DMS53 treated with DMSO at 0.1 percent for 48 hours (cell line): ENCODE results near the gene XPNPEP2.

Source experiments
- DNase-seq: peaks from one replicate; lab custom pipeline; 2025; ENCODE audit not compliant: unreplicated experiment; lab: John Stamatoyannopoulos, UW

The XPNPEP2 gene

DNA sequence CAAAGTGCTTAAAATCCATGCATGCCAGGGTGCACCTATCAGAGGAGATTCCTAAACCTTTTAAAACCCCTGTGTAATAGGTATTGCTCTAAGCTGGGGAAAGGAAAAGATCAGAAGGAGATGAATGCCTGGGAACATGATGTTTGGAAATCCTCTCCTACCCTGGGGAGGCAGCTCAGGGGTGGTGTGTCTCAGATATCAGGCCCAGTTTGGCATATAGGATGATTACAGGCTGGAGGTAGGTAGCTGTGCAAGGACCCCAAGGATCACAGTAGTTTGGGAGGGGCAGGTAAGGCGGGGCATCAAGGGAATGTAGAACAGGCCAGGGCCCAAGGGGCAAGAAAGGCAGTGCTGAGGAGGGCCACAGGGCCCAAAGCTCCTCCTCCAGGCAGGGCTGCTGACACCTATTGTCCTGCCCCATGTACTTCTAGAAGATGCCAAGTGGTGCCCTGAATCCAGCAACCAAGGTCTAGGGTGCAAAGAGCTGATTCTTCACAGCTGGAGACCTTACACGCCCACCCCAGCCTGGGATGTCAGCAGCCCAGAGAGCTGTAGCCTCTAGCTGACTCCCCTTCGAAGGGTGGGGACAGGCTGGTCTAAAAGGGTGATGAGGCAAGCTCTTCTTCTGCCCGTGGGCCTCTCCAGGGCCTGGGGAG is 58.6 kb downstream of the XPNPEP2 start:
- no peak for DNase-seq

DNA sequence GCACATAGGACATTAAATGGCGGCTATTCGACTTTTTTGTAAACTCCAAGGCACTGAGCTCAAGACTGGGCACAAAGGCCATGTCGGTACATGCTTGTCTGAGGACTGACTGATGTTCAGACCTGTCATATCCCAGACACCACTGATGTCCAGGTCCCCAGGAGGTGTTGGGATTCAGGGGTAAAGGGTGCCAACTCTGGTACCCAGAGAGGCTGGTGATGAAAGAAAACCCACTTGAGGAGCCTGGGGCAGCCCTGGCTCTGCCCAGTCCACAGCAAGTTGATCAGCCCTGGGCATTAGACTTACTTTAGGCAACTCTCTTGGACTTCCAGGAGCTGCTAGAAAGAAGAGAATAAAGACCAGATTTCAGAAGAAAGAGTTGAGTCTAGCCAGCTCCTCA is 59.7 kb downstream of the XPNPEP2 start:
- DNase-seq: no peak

DNA sequence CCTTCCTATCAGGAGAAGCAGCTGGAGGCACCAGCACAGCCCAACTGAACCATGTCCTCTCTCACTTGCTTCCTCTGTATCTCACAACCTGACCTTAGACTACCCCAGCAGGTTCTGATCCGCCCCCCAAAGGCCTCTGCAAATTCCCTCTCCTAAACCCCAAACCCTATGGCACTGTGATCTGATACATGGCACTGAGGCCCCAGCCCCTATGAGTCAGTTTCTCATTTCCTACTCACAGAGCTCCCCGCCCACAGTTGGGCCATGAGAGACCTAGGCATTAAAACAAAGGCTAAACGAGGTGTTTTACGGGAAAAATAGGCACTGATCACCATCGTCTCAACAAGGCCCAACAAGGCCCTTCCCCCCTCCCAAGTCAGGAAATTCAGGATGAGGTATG is 60.1 kb downstream of the XPNPEP2 start:
- no peak for DNase-seq

DNA sequence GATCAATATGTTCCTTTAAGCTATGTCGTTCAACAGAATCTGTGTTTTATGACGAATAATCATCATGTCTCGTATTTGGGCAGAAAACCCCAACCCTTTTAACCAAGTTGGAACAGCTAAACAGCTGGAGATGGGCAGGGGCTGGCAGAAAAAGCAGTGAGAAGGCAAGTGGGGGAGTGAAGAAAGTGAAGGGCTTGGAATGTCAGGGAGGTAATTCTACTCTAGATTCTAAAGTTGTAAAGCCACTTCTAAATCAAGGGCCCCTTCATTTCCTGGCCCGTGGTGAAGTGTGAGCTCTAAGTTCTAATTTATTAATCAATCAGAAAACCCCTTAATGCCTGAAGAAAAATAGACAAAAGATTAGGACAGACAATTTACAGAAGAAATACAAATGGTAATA is 61.4 kb downstream of the XPNPEP2 start:
- DNase-seq: no peak

DNA sequence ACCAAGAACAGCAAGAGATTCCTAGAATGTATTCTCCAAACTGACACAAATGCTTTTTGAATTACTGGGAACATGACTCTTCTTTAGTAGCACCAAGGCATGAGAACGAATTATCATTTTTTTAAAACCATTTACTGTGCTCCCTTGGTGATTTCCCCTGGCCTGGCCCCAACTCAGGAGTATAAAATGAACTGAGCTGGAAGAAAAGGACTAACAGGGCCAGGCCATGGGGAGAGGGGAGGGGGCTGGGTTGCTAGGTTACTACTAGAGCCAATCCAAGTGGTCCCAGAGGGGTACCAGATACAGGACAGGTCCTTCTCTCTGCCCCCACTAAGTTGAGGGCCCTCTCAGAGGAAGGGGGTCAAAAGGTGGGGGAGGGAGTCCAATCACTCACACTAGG is 64.1 kb downstream of the XPNPEP2 start:
- DNase-seq: no peak

DNA sequence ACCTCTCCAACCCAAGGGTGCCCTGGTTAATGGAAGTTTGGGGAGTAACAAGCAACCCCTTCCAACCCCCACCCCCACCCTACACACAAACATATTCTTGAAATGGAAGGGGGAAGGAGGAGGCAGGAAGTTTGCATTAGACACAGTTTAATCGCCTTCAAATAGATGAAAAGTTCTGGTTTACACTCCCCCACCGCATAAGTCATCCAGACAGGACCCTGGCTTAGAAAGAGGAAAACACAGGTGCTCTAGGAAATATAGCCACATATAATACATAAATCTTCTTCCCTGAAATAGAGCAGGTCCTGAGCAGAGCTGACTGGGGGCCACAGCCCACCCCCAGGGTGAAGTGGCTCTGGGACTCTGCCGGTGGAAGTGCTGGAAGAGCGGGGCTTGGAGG is 66.0 kb downstream of the XPNPEP2 start:
- DNase-seq: no peak

DNA sequence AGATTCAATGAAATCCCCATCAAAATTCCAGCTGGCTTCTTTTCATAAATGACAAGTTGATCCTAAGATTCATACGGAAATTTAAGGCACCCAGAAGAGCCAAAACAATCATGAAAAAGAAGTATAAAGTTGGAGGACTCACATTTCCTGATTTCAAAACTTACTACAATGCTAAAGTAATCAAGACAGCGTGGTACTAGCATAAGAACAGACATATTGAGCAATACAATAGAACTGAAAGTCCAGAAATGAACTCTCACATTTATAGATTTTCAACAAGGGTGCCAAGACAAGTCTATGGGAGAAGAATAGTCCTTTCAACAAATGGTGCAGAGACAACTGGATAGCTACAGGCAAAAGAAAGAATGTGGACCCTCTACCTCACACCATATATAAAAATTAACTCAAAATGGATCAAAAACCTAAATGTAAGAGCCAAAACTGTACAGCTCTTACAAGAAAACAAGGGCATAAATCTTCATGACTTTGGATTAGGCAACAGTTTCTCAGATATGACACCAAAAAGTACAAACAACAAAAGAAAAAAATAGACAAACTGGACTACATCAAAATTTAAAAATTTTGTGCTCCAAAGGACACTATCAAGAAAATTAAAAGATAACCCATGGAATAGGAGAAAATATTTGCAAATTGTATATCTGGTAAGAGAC is 69.5 kb downstream of the XPNPEP2 start:
- no peak for DNase-seq

DNA sequence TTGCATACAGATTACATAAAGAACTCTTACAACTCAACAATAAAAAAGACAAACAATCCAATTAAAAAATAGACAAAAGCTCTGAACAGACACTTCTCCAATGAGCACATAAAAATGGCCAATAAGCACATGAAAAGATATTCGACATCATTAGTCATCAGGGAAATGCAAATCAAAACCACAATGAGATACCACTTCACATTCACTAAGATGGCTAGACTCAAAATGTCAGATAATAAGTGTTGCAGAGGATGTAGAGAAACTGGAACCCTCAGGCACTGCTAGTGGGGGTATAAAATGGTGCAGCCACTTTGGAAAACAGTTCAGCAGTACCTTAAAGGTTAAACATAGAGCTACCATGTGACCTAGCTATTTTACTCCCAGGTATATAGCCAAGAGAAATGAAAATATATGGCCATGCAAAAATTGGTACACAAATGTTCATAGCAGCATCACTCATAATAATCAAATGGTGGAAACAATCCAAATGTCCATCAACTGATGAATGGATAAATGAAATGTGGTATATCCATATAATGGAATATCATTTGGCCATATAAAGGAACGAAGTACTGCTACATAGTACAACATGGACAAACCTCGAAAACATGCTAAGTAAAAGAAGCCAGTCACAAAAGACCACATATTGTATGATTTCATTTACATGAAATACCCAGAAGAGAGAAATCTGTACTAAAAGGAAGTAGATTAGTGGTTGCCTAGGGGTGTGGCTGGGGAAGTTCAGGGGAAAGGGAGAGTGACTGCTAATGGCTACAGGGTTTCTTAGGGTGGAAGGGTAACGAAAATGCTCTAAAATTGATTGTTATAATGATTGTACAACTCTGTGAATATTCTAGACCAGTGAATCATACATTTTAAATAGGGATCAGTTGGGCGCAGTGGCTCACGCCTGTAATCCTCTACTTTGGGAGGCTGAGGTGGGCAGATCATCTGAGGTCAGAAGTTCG is 70.3 kb downstream of the XPNPEP2 start:
- DNase-seq: no peak

DNA sequence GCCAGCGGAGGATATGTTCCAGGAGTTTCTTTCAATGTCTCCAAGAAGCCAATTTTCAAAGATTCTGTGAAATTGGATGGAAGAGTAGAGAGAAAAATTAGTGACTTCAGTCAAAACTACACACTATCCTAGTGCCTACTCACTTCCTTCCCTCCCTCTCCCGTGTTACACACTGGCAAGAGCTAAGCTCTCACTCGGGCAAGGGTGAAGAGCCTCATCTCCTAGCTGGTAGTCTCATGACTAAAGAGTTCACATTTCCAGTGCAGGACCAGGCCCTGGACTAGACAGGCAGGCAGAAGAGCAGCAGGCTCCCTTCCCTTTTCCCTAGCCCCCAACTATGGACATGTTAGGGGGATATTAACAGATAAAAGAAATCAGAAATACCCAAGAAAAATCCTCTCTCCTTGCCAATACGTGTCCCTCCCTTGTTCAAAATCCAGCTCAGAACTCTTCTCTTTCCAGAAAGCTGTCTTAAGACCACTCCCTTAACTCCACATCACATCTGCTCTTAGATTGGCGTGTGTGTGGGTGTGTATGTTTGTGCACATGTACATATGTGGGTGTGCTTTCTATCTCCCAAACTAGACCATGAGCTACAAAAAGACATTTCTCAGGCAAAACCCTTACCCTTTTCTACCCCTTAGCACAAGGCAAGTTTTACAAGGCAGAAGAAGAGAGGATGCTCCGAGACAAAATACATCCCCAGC is 75.0 kb downstream of the XPNPEP2 start:
- DNase-seq: no peak

DNA sequence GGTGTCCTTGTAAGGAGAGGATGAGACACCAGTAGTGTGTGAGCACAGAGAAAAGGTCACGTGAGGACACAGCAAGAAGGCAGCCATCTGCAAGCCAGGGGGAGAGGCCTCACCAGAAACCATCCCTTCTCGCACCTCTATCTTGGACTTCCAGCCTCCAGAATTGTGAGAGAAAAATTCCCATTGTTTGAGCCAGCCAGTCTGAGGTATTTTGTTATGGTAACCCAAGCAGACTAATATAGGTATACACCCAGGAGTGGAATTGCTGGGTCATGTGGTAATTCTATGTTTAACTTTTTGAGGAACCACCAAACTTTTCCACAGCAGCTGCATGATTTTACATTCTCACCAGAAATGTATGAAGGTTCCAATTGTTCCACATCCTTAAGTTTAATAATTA is 79.3 kb downstream of the XPNPEP2 start:
- no peak for DNase-seq
